ENCODE results near the gene PGAP6. TPM values are rescaled to one million over a fixed set of nuclear protein-coding genes. Genes with fewer than 3 reads are reported as not detected.

The PGAP6 gene
- total and polyA plus RNA-seq, 2 of the 13 experiments (the other 11 are each of a cell fraction or from before 2014, with no cell fraction given), result 52.7 to 136 TPM

GRCh38 chr16:401468-402348, 19.9 kb upstream of the PGAP6 start, which contains the start of gene DECR2 (continued):
- TF ChIP-seq CBX2 (IDR thresholded peaks at IDR 0.05; ENCODE audit: low read depth, low read length), result no peak
- TF ChIP-seq CBX2 (CRISPR knock-in tag; IDR thresholded peaks at IDR 0.05; ENCODE audit: low read depth), result no peak
- no peak for TF ChIP-seq RCOR2 (CRISPR knock-in tag; IDR thresholded peaks at IDR 0.05)
- peak; percentile 35; the same call in 1 of the 2 replicates for TF ChIP-seq TFDP1 (CRISPR knock-in tag; IDR thresholded peaks at IDR 0.05; ENCODE audit: borderline replicate concordance)
- TF ChIP-seq ZBTB7A (CRISPR knock-in tag; IDR thresholded peaks at IDR 0.05), result 0 out of 2 replicates have a peak, but pooled peaks have one; percentile 20
- TF ChIP-seq E2F5 (CRISPR knock-in tag; conservative IDR thresholded peaks at IDR 0.05), result no peak; the same call in 1 of the 2 replicates
- TF ChIP-seq ZNF891 (CRISPR knock-in tag; IDR thresholded peaks at IDR 0.05), result 0 out of 2 replicates have a peak, but pooled peaks have one; percentile 39
- peak; percentile 77; the same call in 1 of the 2 replicates for TF ChIP-seq HINFP (CRISPR knock-in tag; IDR thresholded peaks at IDR 0.05; ENCODE audit: low read depth)
- TF ChIP-seq MAFF (IDR thresholded peaks at IDR 0.05; ENCODE audit: low read depth, low read length), result no peak
- TF ChIP-seq CAMTA2 (CRISPR knock-in tag; IDR thresholded peaks at IDR 0.05; ENCODE audit: borderline replicate concordance), result 0 out of 2 replicates have a peak, but pooled peaks have one; percentile 31
- TF ChIP-seq ZNF230 (CRISPR knock-in tag; IDR thresholded peaks at IDR 0.05), result no peak; the same call in 1 of the 2 replicates
- peak; percentile 61; the same call in 1 of the 2 replicates for TF ChIP-seq SPEN (CRISPR knock-in tag; IDR thresholded peaks at IDR 0.05; ENCODE audit: low read depth)
- peak; percentile 53; the same call in 1 of the 2 replicates for TF ChIP-seq FOXO1 (CRISPR knock-in tag; IDR thresholded peaks at IDR 0.05)
- no peak; the same call in 1 of the 2 replicates for TF ChIP-seq KLF6 (CRISPR knock-in tag; IDR thresholded peaks at IDR 0.05)
- peak; percentile 40 for TF ChIP-seq ASH2L (IDR thresholded peaks at IDR 0.05; ENCODE audit: insufficient read length, low read depth, low read length)
- TF ChIP-seq KDM5A (IDR thresholded peaks at IDR 0.05; ENCODE audit: borderline replicate concordance, low read length), result no peak
- peak; percentile 82; the same call in 1 of the 2 replicates for TF ChIP-seq CBFB (CRISPR knock-in tag; IDR thresholded peaks at IDR 0.05)
- peak; percentile 29 for TF ChIP-seq ZNF18 (CRISPR knock-in tag; IDR thresholded peaks at IDR 0.05; ENCODE audit: insufficient replicate concordance)
- TF ChIP-seq TSC22D2 (CRISPR knock-in tag; IDR thresholded peaks at IDR 0.05; ENCODE audit: borderline replicate concordance), result peak; percentile 41; the same call in 1 of the 2 replicates
- TF ChIP-seq MTF2 (CRISPR knock-in tag; IDR thresholded peaks at IDR 0.05; ENCODE audit: borderline replicate concordance), result 0 out of 2 replicates have a peak, but pooled peaks have one; percentile 27
- TF ChIP-seq MYC (CRISPR knock-in tag; IDR thresholded peaks at IDR 0.05; ENCODE audit: borderline replicate concordance), result peak; percentile 87
- TF ChIP-seq ZNF280B (CRISPR knock-in tag; IDR thresholded peaks at IDR 0.05; ENCODE audit: borderline replicate concordance), result 0 out of 2 replicates have a peak, but pooled peaks have one; percentile 38
